ENCODE measurements around the gene SCN1A. TPM values are rescaled to one million over a fixed set of nuclear protein-coding genes. Genes with fewer than 3 reads are reported as not detected.

SCN1A gene
- total and polyA plus RNA-seq, 2 of the 8 experiments (the other 6 are each of a cell fraction or from before 2014, with no cell fraction given): 0.18 to 1.9 TPM

DNA sequence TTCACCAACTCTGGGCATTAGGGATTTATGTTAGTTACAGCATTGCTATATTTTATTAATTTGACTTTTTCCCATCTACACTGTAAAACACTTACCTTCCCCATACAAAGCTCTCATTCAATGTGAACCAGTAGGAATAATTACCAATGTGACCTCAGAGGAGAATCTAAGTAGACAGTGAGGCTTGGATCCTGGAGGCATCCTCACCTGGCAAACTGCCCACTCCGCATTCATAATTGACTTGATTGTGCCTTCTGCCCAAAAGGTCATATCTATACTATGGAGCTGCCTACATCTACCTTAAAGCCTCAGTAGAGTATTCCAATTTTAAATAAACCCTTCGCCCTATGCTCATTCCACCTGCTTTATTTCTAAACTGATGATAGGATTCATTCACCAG is 45.4 kb upstream of the SCN1A start:
- no peak overlapping the region for H2BK12ac ChIP-seq (ENCODE audit: low read depth, low read length)
- H3K9me3 ChIP-seq (ENCODE audit: insufficient read depth in 2 of 2, low read depth in 1 of 2, low read length in 1 of 2): no peaks in the 10 kb centered on the region
- H3K18ac ChIP-seq (ENCODE audit: extremely low read depth, low read length): no peak overlapping the region
- H3K56ac ChIP-seq (replicated peaks; ENCODE audit: insufficient read length, low read depth, low read length): no peak overlapping the region
- no peak overlapping the region for H2AFZ ChIP-seq (ENCODE audit: low read length)
- H2AK5ac ChIP-seq (ENCODE audit: low read depth, low read length): no peak overlapping the region
- H3K4me3 ChIP-seq (ENCODE audit: extremely low read depth in 1 of 4, insufficient read depth in 2 of 4, low read depth in 3 of 4, low read length in 4 of 4): no peak overlapping the region
- no peak overlapping the region for H2BK15ac ChIP-seq (ENCODE audit: low read length)
- H2BK20ac ChIP-seq (ENCODE audit: low read length): no peak overlapping the region
- FAIRE-seq (no peak), DNase-seq (ENCODE audit: low read depth in 1 of 2, low spot score in 2 of 2) (no peak)
- H3K4me2 ChIP-seq (ENCODE audit: insufficient read depth in 1 of 2, low read depth in 2 of 2, low read length in 2 of 2): no peak overlapping the region
- WGBS, 2 experiments (ENCODE audit: extremely low coverage in 1 of 2, insufficient coverage in 1 of 2, insufficient read length in 1 of 2, insufficient replicate concordance in 2 of 2, low coverage in 1 of 2, low lambda C conversion rate in 2 of 2, missing lambda C conversion rate in 1 of 2): 98% methylated on average over 2 of the region's 2 CpGs; no CpG with 5 or more reads in 1 of the 2 experiments
- no peak overlapping the region for H4K91ac ChIP-seq (replicated peaks; ENCODE audit: insufficient read length, low read length)
- no peak overlapping the region for H3K4ac ChIP-seq (replicated peaks; ENCODE audit: insufficient read length, low read depth, low read length)
- no peaks in the 10 kb centered on the region for H3K79me1 ChIP-seq (ENCODE audit: low read depth, low read length)
- H4K20me1 ChIP-seq (replicated peaks in 1 of 2; ENCODE audit: control insufficient read depth in 1 of 2, insufficient read depth in 2 of 2, low read length in 2 of 2): no peaks in the 10 kb centered on the region
- H3K79me2 ChIP-seq (ENCODE audit: control insufficient read depth in 1 of 2, insufficient read depth in 2 of 2, low read length in 2 of 2): no peaks in the 10 kb centered on the region
- H2BK120ac ChIP-seq (replicated peaks; ENCODE audit: low read depth, low read length): no peak overlapping the region
- POLR2A ChIA-PET (ENCODE audit: partially characterized antibody): no interaction called here
- H4K8ac ChIP-seq (ENCODE audit: extremely low read depth, insufficient read depth, low read length): no peak overlapping the region
- no peak overlapping the region for H4K5ac ChIP-seq (ENCODE audit: insufficient read length, low read depth, low read length)
- H3K9ac ChIP-seq (replicated peaks in 1 of 4; ENCODE audit: extremely low read depth in 1 of 4, low read depth in 3 of 4, low read length in 3 of 4): no peak overlapping the region
- H3K4me1 ChIP-seq (replicated peaks in 1 of 4; ENCODE audit: control insufficient read depth in 3 of 4, insufficient read depth in 4 of 4, low read length in 3 of 4): no peaks in the 10 kb centered on the region
- H3K27ac ChIP-seq (ENCODE audit: low read depth, low read length): no peak overlapping the region
- H2BK5ac ChIP-seq (ENCODE audit: low read depth, low read length): no peak overlapping the region
- H3K23ac ChIP-seq (ENCODE audit: insufficient read length): no peak overlapping the region
- CTCF ChIA-PET (ENCODE audit: partially characterized antibody): interaction anchor here (0.9 kb wide), 1 partner anchor 9 kb away, joined by 3 read pairs; no protein-coding TSS in a partner anchor
- no peaks in the 10 kb centered on the region for H3K23me2 ChIP-seq (ENCODE audit: low read depth, low read length)
- no peaks in the 10 kb centered on the region for H3K27me3 ChIP-seq (replicated peaks in 1 of 4; ENCODE audit: control insufficient read depth in 3 of 4, extremely low read depth in 1 of 4, insufficient read depth in 3 of 4, low read length in 3 of 4)
- no peaks in the 10 kb centered on the region for H3K36me3 ChIP-seq (ENCODE audit: control insufficient read depth in 2 of 4, insufficient read depth in 4 of 4, low read length in 3 of 4)
- H3K14ac ChIP-seq (ENCODE audit: insufficient read length): no peak overlapping the region
- TF ChIP-seq JUN (IDR thresholded peaks at IDR 0.05; ENCODE audit: low read depth, low read length) (no peak), SUZ12 (IDR thresholded peaks at IDR 0.05; ENCODE audit: low read length) (no peak), POLR2A (IDR thresholded peaks at IDR 0.05; ENCODE audit: control extremely low read depth in 1 of 2, low read depth in 2 of 2, low read length in 2 of 2) (no peak), POU5F1 (IDR thresholded peaks at IDR 0.05; ENCODE audit: low read depth, low read length) (no peak), HDAC6 (IDR thresholded peaks at IDR 0.05; ENCODE audit: low read depth, low read length) (no peak), SIN3A (conservative IDR thresholded peaks at IDR 0.05 in 1 of 2, IDR thresholded peaks at IDR 0.05 in 1 of 2; ENCODE audit: low read depth in 1 of 2, low read length in 2 of 2) (no peak), TAF7 (optimal IDR thresholded peaks at IDR 0.05; ENCODE audit: borderline replicate concordance, low read depth, low read length) (no peak), GABPA (IDR thresholded peaks at IDR 0.05; ENCODE audit: borderline replicate concordance, insufficient read depth, low read length) (no peak), TAF1 (IDR thresholded peaks at IDR 0.05; ENCODE audit: low read depth, low read length) (no peak), SP2 (IDR thresholded peaks at IDR 0.05; ENCODE audit: low read length) (no peak)
- TF ChIP-seq, protein P1, sequence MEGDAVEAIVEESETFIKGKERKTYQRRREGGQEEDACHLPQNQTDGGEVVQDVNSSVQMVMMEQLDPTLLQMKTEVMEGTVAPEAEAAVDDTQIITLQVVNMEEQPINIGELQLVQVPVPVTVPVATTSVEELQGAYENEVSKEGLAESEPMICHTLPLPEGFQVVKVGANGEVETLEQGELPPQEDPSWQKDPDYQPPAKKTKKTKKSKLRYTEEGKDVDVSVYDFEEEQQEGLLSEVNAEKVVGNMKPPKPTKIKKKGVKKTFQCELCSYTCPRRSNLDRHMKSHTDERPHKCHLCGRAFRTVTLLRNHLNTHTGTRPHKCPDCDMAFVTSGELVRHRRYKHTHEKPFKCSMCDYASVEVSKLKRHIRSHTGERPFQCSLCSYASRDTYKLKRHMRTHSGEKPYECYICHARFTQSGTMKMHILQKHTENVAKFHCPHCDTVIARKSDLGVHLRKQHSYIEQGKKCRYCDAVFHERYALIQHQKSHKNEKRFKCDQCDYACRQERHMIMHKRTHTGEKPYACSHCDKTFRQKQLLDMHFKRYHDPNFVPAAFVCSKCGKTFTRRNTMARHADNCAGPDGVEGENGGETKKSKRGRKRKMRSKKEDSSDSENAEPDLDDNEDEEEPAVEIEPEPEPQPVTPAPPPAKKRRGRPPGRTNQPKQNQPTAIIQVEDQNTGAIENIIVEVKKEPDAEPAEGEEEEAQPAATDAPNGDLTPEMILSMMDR (IDR thresholded peaks at IDR 0.05; ENCODE audit: control extremely low read depth in 1 of 3, insufficient read depth in 1 of 3, low read depth in 1 of 3, low read length in 3 of 3): no peak
